Measurements from ENCODE around the gene ADIPOR2. TPM values are rescaled to one million over a fixed set of nuclear protein-coding genes. Genes with fewer than 3 reads are reported as not detected.

ADIPOR2 gene
- total and polyA plus RNA-seq, 11 donors = 17.7 to 52.5 (median 36.7) TPM

DNA sequence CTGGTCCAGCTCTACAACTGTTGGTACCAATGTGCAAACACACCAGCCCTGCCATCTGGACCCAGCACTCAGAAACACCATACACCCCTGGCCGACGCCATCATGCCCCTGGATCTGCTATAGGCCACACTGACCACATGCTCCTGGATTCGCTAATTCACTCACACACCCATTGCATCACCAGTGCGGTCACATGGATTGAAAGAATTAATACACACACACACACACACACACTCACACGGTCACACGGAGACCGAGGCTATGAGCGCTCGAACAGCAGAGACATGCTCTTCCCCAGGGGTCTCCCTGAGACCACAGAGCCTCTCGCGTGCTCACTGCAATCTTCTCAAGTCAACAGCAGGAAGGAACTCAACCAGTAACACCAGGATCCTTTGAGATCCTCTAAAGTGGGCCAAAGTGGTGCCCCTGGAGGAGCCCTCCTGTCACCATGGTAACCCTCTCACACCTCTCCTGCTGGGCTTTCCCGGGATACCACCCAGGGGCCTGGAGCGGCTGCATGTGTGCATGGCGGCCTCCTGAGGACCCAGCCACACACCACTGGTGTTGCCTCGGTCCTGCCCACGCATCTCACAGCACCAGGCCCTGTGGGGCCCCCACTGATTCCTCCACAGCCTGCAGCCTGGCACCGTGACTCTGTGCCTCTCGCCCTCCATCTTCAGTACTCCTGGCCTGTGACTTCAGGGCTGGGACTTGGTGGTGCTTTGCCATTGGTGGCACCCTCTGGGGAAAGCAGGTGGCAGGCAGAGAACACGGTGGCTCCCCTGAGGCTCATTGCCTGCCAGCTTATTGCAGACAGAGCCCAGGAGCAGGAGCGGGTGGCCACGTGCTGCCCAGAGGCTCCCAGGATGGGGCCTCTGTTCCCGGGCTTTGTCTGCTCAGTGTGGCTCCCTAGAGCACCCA is 144.6 kb downstream of the ADIPOR2 start:
- no peak overlapping the region for H3K4me3 ChIP-seq
- intact Hi-C loops (cut with DNase I) = no loop called here
- H3K27ac ChIP-seq = no peak overlapping the region
- DNase-seq (peak in 1 of 5 donors; percentile 54), ATAC-seq (no peak)
- H3K4me1 ChIP-seq = peaks cover 0 to 3% (median 0%) of the 10 kb centered on the region in 12 donors
- H3K9me3 ChIP-seq = no peaks in the 10 kb centered on the region
- 81 to 87% (median 84%) methylated on average over 15 to 22 of the region's 22 CpGs for WGBS, 4 donors
- peaks cover 0 to 23% (median 6%) of the 10 kb centered on the region in 9 donors for H3K27me3 ChIP-seq
- no peak for TF ChIP-seq POLR2A (IDR thresholded peaks at IDR 0.05)
- TF ChIP-seq, protein P1, sequence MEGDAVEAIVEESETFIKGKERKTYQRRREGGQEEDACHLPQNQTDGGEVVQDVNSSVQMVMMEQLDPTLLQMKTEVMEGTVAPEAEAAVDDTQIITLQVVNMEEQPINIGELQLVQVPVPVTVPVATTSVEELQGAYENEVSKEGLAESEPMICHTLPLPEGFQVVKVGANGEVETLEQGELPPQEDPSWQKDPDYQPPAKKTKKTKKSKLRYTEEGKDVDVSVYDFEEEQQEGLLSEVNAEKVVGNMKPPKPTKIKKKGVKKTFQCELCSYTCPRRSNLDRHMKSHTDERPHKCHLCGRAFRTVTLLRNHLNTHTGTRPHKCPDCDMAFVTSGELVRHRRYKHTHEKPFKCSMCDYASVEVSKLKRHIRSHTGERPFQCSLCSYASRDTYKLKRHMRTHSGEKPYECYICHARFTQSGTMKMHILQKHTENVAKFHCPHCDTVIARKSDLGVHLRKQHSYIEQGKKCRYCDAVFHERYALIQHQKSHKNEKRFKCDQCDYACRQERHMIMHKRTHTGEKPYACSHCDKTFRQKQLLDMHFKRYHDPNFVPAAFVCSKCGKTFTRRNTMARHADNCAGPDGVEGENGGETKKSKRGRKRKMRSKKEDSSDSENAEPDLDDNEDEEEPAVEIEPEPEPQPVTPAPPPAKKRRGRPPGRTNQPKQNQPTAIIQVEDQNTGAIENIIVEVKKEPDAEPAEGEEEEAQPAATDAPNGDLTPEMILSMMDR (IDR thresholded peaks at IDR 0.05) = no peak
- no peaks in the 10 kb centered on the region for H3K36me3 ChIP-seq

DNA sequence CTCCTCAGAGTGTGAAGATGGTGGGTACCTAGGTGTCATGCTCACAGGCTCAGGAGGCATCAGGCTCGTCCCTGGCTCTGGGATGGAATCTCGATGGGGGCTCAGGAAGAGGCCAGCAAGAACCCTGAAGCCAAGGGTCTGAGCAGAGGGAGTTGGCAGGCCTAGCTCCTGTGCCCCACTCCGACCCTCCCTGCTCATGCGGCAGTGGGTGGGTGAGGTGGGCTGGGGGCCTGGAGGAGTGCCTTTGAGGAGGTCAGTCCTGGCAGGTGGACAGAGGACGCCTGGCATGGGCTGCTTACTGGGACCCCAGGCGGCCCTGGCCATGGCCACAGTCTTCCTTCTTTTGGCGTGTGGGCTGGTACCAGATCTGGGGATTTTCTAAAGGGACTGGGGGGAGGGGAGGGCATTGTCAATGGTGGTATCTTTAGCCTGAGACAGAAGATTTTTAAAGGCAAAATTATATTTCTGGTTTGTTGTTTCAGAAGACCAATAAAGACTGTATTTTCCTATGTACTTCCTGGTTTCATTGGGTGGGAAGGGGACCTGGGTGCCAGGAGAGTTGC is 145.5 kb downstream of the ADIPOR2 start:
- 74 to 81% (median 77%) methylated on average over 3 to 7 of the region's 7 CpGs for WGBS, 4 donors
- Histone ChIP-seq H3K4me3 (no peak overlapping the region), H3K27ac (no peak overlapping the region), H3K4me1 (no peaks in the 10 kb centered on the region), H3K27me3 (peaks cover 0 to 17% (median 1%) of the 10 kb centered on the region in 9 donors), H3K9me3 (no peaks in the 10 kb centered on the region), H3K36me3 (no peaks in the 10 kb centered on the region)
- DNase-seq = no peak
- no peak for ATAC-seq
- no peak for TF ChIP-seq POLR2A (IDR thresholded peaks at IDR 0.05)
- TF ChIP-seq, protein P1 (IDR thresholded peaks at IDR 0.05) = no peak
- intact Hi-C loops (cut with DNase I) = no loop called here

DNA sequence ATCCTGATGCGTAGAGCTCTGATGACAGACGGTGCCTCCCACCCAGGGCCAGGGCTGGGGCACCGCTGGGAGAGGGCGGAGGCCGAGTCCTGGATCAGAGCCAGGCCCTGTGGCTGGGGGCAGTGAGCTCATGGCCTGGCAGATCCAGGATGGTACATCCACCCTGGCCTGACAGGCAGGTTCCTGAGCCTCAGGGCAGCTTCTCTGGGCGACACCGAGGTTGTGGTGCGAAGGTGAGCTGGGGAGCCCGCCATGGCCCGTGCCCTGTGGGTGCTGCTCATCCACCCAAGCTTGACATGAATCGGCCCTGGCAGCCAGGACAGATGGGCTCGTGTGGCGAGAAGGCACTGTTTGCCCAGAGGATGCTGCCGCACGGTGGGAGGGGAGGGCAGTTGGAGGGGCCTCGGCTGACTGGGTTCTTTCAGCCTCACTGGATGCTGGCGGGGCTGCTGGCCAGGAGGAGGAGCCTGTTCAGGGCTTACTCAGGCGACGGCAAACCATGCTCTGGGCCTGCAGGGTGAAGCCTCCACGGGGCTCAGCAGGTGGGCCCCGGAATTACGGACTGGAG is 146.1 kb downstream of the ADIPOR2 start:
- DNase-seq (peak in 1 of 5 donors; percentile 60), ATAC-seq (no peak)
- H3K4me3 ChIP-seq = no peak overlapping the region
- H3K4me1 ChIP-seq = no peaks in the 10 kb centered on the region
- H3K9me3 ChIP-seq = no peaks in the 10 kb centered on the region
- no peaks in the 10 kb centered on the region for H3K36me3 ChIP-seq
- peaks cover 0 to 18% (median 1%) of the 10 kb centered on the region in 9 donors for H3K27me3 ChIP-seq
- 73 to 81% (median 75%) methylated on average over 19 to 22 of the region's 22 CpGs for WGBS, 4 donors
- no peak overlapping the region for H3K27ac ChIP-seq
- no peak for TF ChIP-seq POLR2A (IDR thresholded peaks at IDR 0.05)
- TF ChIP-seq, protein P1 (IDR thresholded peaks at IDR 0.05) = no peak
- intact Hi-C loops (cut with DNase I) = no loop called here
